ENCODE measurements around the gene ADCK2.
"Not testable (repeated sequence)": the region's sequence is repeated elsewhere in the genome, so short reads cannot be mapped to it uniquely, and the experiment has no call there.

Gene ADCK2

DNA sequence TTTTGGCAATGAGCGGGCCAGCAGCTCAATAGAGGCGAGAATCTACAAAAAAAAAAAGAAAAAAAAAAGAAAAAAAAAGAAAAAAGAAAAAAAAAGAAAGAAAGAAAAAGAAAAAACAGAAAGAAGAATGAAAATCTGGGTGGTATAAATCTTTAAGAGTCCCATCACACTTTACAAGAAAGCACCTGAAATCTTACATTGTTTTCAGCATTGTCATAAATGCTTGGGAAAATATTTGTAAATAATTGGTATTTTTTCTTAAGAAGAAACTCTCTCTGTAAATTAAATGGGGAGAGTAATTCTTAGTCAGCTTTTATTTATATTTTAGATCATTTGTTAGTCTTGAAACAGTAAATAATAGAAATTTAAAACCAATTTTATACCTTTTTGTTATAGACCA is 62.0 kb downstream of the ADCK2 start:
- DNase-seq (ENCODE audit: low read depth in 2 of 2): no peak

DNA sequence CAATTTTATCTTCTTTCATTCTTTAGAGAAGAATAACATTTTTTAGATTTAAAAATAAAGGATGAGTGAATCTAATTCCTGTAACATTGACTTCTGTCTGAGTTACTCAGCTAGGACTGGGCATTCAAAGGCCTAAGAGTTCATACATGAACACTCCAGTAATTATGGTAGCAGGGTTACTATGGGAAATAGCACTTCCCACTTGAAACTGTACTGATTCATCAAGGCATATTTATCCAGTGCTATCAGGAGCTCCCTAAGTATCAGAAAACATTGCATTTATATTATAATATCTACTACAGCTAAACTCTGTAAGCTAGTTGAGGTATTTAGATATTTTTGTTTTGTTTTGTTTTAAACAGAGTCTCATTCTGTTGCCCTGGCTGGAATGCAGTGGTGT is 65.5 kb downstream of the ADCK2 start:
- DNase-seq (ENCODE audit: low read depth in 2 of 2): no peak

DNA sequence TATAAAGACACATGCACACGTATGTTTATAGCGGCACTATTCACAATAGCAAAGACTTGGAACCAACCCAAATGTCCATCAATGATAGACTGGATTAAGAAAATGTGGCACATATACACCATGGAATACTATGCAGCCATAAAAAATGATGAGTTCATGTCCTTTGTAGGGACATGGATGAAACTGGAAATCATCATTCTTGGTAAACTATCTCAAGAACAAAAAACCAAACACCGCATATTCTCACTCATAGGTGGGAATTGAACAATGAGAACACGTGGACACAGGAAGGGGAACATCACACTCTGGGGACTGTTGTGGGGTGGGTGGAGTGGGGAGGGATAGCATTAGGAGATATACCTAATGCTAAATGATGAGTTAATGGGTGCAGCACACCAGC is 70.5 kb downstream of the ADCK2 start:
- DNase-seq (ENCODE audit: low read depth in 2 of 2): not testable (repeated sequence)

- DNase-seq (ENCODE audit: low read depth in 2 of 2): no peak
Observed at GRCh38 chr7:140744005-140744404, 71.3 kb downstream of the ADCK2 start.
